Activated CD8-positive, alpha-beta memory T cell treated with anti-CD3 and anti-CD28 coated beads, Interleukin-2, amount 50 U/mL, for 4 hours (primary cell): ENCODE measurements around the gene USP47.

Source experiments
- DNase-seq: peaks from one replicate; pipeline ENCODE4 v3.0.0-alpha.2; 2020

Gene USP47

DNA sequence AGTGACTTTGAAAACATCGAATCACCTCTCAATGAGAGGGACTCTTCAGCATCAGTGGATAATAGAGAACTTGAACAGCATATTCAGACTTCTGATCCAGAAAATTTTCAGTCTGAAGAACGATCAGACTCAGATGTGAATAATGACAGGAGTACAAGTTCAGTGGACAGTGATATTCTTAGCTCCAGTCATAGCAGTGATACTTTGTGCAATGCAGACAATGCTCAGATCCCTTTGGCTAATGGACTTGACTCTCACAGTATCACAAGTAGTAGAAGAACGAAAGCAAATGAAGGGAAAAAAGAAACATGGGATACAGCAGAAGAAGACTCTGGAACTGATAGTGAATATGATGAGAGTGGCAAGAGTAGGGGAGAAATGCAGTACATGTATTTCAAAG is 100.9 kb downstream of the USP47 start:
- DNase-seq = no peak

GRCh38 chr11:11944444-11944843 is 102.7 kb downstream of the USP47 start:
- no peak for DNase-seq

- DNase-seq = no peak
Observed at GRCh38 chr11:11946180-11946579, 104.4 kb downstream of the USP47 start.

GRCh38 chr11:11946878-11947277 is 105.1 kb downstream of the USP47 start:
- no peak for DNase-seq

DNA sequence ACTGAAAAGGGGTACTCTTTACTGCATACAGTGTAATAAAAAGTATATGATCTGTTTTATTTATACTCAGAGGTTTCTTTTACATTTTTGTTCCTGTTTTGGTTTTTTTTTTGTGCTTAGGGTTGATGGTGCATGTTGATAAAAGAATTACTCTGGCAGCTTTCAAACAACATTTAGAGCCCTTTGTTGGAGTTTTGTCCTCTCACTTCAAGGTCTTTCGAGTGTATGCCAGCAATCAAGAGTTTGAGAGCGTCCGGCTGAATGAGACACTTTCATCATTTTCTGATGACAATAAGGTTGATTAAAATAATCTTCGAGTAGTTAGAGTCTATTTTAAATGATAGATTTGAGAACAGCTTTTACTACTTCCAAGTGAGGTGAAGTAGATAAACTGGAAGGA is 106.1 kb downstream of the USP47 start:
- DNase-seq = no peak

- no peak for DNase-seq
Observed at GRCh38 chr11:11948242-11948947, 106.6 kb downstream of the USP47 start.

DNA sequence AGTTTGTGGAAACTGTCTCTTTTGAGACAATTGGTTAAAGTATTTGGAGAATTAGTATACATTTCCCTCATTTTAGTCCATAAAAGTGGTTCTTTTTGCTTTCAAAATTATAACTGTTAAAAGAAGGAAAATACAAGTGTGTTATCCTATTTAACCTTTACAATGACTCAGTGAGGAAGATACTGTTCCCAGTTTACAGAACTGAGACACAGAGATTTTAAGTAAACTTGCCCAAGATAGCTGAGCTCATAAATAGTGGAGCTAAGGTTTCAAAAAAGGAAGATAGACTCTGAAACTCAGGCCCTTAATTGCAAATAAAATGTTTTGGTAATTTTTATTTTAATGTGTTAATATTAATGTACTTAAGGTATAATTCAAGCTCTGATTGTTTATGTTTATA is 107.7 kb downstream of the USP47 start:
- no peak for DNase-seq

- DNase-seq = no peak
Observed at GRCh38 chr11:11952036-11952435, 110.3 kb downstream of the USP47 start.

DNA sequence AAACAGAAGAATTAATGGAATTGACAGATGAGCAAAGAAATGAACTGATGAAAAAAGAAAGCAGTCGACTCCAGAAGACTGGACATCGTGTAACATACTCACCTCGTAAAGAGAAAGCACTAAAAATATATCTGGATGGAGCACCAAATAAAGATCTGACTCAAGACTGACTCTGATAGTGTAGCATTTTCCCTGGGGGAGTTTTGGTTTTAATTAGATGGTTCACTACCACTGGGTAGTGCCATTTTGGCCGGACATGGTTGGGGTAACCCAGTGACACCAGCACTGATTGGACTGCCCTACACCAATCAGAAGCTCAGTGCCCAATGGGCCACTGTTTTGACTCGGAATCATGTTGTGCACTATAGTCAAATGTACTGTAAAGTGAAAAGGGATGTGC is 114.2 kb downstream of the USP47 start:
- DNase-seq = no peak

DNA sequence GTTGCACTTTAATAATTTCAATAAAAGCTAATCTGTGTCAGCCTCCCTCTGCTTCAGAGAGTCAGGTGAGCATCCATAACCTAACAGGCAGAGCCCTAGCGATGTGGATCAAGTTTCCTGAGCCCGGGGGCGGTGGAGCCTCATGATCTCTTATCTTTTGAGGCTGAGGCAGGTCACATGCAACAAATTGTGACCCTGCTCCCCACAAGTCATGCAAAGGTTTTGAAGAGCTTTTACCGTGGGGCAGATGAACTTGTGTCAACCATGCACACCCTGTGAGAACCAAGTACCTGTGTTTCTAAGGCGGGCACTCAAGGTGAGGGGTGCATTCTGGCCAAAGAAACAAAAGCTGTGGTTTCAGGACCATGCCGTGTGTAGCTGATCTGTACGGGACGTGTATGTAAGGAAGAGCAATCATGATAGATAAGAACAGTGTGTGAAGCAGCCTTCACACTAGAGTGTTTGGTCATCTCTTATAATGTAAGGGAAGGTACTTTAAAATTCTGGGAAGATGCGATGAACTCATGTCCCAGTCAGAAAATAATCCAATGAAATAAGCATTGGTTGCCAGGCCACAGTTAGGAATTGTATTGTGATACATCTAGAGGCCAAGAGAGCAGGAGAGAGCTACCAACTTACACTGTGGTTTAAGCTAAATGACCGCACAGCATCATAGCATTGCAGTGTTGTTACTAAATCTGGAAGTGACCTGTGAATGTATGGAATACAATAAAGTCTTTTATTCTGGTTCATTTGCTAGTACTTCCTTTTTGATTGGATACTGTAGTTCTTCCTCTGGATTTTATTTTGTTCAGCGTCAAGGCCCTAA is 116.8 kb downstream of the USP47 start:
- no peak for DNase-seq

- DNase-seq = no peak
Observed at GRCh38 chr11:11959601-11960000, 117.8 kb downstream of the USP47 start.

DNA sequence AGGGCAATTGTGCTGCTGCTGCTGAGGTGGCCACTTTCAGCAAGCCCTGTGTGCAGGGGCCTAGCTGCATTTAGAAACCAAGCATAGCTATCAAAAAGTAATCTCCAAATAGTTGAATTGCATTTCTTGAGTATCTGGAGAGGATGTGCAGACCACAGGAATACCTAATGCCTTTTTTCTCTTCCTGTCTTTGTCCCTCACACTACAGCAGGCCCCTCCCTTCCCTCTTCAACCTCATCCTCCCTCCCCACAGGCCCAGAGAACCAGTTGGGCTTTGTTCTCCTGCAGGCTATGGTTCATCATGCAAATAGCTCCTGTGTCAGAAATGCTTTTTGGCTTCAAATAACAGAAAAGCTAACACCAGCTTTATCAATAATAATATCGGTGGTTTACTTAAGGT is 118.9 kb downstream of the USP47 start:
- no peak for DNase-seq

DNA sequence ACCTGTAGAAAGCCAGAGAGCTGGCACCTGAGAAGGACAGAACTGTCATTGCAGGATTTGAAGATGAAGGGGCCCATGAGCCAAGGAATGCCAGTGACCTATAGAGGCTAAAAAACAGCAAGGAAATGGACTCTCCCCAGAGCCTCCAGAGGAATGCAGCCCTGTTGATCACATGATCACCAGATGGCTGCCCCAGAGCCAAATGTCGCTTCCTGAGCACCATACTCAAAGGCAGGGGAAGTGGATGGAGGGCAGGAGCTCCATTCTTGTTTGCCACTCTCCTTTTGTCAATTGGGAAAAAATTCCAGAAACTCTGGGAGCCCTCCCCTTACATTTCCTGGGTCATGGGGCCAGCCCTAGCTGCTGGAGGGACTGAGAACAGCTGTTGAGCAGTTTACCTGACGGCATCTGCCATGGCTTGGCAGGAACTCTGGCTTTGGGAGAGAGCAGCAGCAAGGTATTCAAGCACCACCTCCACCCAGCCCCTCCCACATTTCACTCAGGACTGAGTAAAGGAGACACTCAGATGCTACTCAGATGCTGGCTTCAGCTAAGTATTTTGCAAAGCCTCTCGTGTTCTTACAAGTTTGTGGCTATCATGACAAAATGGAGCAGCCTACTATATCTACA is 119.7 kb downstream of the USP47 start:
- DNase-seq = no peak

DNA sequence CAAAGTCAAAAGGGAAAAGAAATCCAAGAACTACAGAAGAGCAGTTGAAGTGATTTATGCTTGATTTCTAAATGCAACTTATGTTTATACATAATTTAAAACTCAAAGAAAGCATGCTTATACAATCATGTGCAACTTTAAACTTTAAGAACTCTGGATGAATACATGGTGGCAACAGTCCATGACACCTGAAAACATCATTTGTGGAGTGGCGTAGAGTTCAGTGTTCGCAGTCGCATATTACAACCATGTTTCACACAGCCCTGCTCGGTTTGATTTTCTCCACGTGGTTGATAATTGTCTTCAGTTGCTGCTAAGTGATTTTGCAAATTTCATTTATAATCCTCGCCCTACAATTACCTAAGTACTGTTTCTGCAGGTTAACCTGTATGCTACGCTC is 121.3 kb downstream of the USP47 start:
- no peak for DNase-seq

DNA sequence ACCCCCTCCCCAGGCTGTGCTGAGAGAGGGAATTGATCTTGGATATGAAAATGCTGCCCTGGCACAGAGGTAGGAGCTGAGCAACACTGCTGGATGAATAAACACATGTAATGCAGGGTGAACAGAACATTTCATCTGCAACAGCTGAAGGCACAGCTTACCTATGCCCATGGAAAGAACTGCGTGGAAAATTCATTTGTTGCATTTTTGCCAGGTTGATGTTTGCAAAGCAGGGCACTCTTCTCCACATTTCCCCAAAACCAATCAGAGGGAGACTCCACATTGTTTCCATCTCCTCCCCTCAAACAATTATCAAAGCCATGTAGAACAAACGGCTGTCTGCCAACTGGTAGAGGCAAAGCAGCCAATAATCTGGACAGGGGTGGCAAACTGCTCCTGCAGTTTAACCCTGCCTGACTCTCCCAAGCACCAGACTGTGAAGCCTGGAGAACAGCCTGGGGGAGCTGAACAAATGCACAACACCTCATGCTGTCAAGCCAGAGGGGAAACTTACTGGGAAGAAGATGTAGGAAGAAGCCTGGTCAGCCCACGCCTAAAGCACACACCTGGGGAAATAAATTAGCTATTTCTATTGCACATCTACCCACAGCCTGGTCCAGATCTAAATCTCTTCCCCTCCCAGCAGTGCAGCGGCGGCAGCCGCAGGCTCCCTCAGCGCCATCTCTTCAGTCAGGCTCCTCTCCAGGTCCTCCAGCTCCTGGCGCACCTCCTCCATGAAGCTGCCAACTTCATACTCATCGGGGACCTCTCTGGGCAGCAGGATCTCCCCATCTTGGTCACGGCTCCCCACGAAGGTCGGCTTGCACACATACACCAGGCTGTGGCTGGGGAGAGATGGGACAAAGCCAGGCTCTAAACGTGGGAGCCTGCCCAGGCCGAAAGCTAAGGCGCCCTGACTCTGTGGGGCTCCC is 122.3 kb downstream of the USP47 start:
- DNase-seq = no peak

DNA sequence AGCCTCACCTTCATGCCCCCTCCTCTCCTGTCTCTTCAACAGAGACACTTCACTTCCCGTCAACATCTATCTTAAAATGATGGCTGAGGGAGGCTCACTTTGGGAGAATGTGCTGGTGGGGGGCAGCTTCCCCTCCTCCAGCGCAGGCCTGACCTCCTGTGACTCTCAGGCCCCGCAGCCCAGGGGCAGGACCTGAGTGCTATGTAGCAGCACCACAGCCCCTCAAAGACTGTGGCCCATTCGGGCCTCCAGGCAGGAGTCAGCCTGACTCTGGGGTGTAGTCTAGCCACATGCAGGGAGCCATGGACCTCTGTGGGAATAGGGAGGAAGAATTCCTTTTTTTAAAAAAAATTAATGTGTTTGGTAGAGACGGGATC is 123.0 kb downstream of the USP47 start:
- no peak for DNase-seq

GRCh38 chr11:11965192-11965591 is 123.4 kb downstream of the USP47 start:
- DNase-seq = no peak

- no peak for DNase-seq
Observed at GRCh38 chr11:11965656-11966353, 124.0 kb downstream of the USP47 start.

- DNase-seq = no peak
Observed at GRCh38 chr11:11966354-11966741, 124.6 kb downstream of the USP47 start.

GRCh38 chr11:11966826-11967668 is 125.3 kb downstream of the USP47 start:
- DNase-seq = peak; percentile 67
